HG03025 (cell line): ENCODE results near the gene PRKRIP1.
"Not testable (repeated sequence)": the region's sequence is repeated elsewhere in the genome, so short reads cannot be mapped to it uniquely, and the experiment has no call there.

Experiments
- ATAC-seq: cut with Tn5 transposase; IDR thresholded peaks from one replicate; pipeline ENCODE4 v1.9.1; 2021; ENCODE audit warnings: mild to moderate bottlenecking, moderate library complexity; ENCODE audit not compliant: unreplicated experiment, low FRiP score

The PRKRIP1 gene

GRCh38 chr7:102454932-102455331 is 58.8 kb downstream of the PRKRIP1 start:
- ATAC-seq: not testable (repeated sequence)

GRCh38 chr7:102455596-102455995 is 59.4 kb downstream of the PRKRIP1 start:
- ATAC-seq: no peak

GRCh38 chr7:102456327-102456726 is 60.2 kb downstream of the PRKRIP1 start:
- ATAC-seq: no peak

GRCh38 chr7:102457352-102457924 is 61.3 kb downstream of the PRKRIP1 start:
- ATAC-seq: no peak

GRCh38 chr7:102459221-102459844 is 63.2 kb downstream of the PRKRIP1 start:
- no peak for ATAC-seq

GRCh38 chr7:102460467-102460866 is 64.3 kb downstream of the PRKRIP1 start:
- ATAC-seq: no peak

GRCh38 chr7:102463841-102464576 is 67.8 kb downstream of the PRKRIP1 start:
- peak; percentile 1 for ATAC-seq

- peak; percentile 65 for ATAC-seq
Measured at GRCh38 chr7:102464577-102465280, 68.6 kb downstream of the PRKRIP1 start, which contains the start of the genes ALKBH4 and LRWD1. ALKBH4 (minus strand) TSS chr7:102464863; CDS start chr7:102464836, 27 bp downstream. LRWD1 (plus strand) TSS chr7:102464984; CDS start chr7:102465081, 97 bp downstream.

GRCh38 chr7:102466097-102466496 is 69.9 kb downstream of the PRKRIP1 start:
- no peak for ATAC-seq

- ATAC-seq: no peak
Measured at GRCh38 chr7:102467581-102468477, 71.7 kb downstream of the PRKRIP1 start.

GRCh38 chr7:102468478-102469350 is 72.6 kb downstream of the PRKRIP1 start:
- no peak for ATAC-seq

- no peak for ATAC-seq
Measured at GRCh38 chr7:102469351-102469971, 73.3 kb downstream of the PRKRIP1 start.

GRCh38 chr7:102469972-102470825 is 74.0 kb downstream of the PRKRIP1 start:
- ATAC-seq: no peak

- no peak for ATAC-seq
Measured at GRCh38 chr7:102471791-102472125, 75.6 kb downstream of the PRKRIP1 start.

GRCh38 chr7:102472126-102473041 is 76.2 kb downstream of the PRKRIP1 start:
- ATAC-seq: no peak

- no peak for ATAC-seq
Measured at GRCh38 chr7:102473271-102473991, 77.3 kb downstream of the PRKRIP1 start.
